MM.1S (cell line): ENCODE data around the gene CNTN1.

Source experiments
- CTCF ChIP-seq: fragments of 300-600 bp; sonication (generic); IDR thresholded peaks from 2 replicates; pipeline ENCODE4 v1.5.1; 2016; ENCODE audit warnings: antibody characterized with exemption, low read length, mixed read lengths
- EZH2 ChIP-seq: fragments of 300-600 bp; sonication (generic); optimal IDR thresholded peaks from 2 replicates; pipeline ENCODE3; 2017; ENCODE audit warnings: low read depth, mild to moderate bottlenecking, antibody characterized with exemption, low read length, mixed read lengths
- EZH2phosphoT487 ChIP-seq: fragments of 300-600 bp; sonication (generic); IDR thresholded peaks from 2 replicates; pipeline ENCODE4 v1.6.1; 2018; ENCODE audit warnings: antibody characterized with exemption, low read length

- TF ChIP-seq CTCF = no peak
- TF ChIP-seq EZH2 = no peak
- no peak for TF ChIP-seq EZH2phosphoT487
These were observed 23.8 kb downstream of the CNTN1 start for GRCh38 chr12:40716037-40716436.
